Measurements from ENCODE around the gene UNC80. TPM values are rescaled to one million over a fixed set of nuclear protein-coding genes. Genes with fewer than 3 reads are reported as not detected.

The UNC80 gene
- polyA plus RNA-seq, 1 of the 3 experiments (the other 2 are of a cell fraction) = 0.59 TPM

GRCh38 chr2:209762563-209762962 lies 9.1 kb upstream of the UNC80 start:
- H3K27ac ChIP-seq (ENCODE audit: low read depth in 2 of 2, low read length in 1 of 2) = no peak overlapping the region
- no peak for DNase-seq
- no peak overlapping the region for H3K9ac ChIP-seq
- H4K20me1 ChIP-seq (ENCODE audit: insufficient read depth) = no peaks in the 10 kb centered on the region
- no peaks in the 10 kb centered on the region for H3K4me1 ChIP-seq (ENCODE audit: control insufficient read depth in 1 of 2, insufficient read depth in 2 of 2, low read depth in 1 of 2, low read length in 1 of 2)
- no peaks in the 10 kb centered on the region for H3K36me3 ChIP-seq (replicated peaks in 1 of 2; ENCODE audit: control insufficient read depth in 1 of 2, insufficient read depth in 2 of 2, low read length in 1 of 2)
- no peaks in the 10 kb centered on the region for H3K27me3 ChIP-seq (ENCODE audit: insufficient read depth)
- ChIA-PET CTCF (no interaction called here), POLR2A (no interaction called here)
- H2AFZ ChIP-seq (ENCODE audit: low read depth) = no peak overlapping the region
- no peaks in the 10 kb centered on the region for H3K9me2 ChIP-seq
- no peak for TF ChIP-seq JUND (IDR thresholded peaks at IDR 0.05)
- TF ChIP-seq RXRA (IDR thresholded peaks at IDR 0.05; ENCODE audit: borderline replicate concordance, low read depth) = no peak
- no peak for TF ChIP-seq TEAD4 (IDR thresholded peaks at IDR 0.05; ENCODE audit: borderline replicate concordance, insufficient read depth)
- no peak for TF ChIP-seq USF1 (IDR thresholded peaks at IDR 0.05; ENCODE audit: borderline replicate concordance, low read depth)
- H3K79me2 ChIP-seq (ENCODE audit: insufficient read depth) = no peaks in the 10 kb centered on the region
- H3K9me3 ChIP-seq = no peaks in the 10 kb centered on the region
- H3K4me2 ChIP-seq = no peak overlapping the region
- no peaks in the 10 kb centered on the region for H3F3A ChIP-seq (replicated peaks; ENCODE audit: insufficient read depth)
- no peak overlapping the region for H3K4me3 ChIP-seq (ENCODE audit: low read depth in 2 of 2, low read length in 1 of 2)

- Histone ChIP-seq H4K20me1 (ENCODE audit: insufficient read depth) (no peaks in the 10 kb centered on the region), H3K9ac (no peak overlapping the region), H3K4me2 (no peak overlapping the region), H3K27ac (ENCODE audit: low read depth in 2 of 2, low read length in 1 of 2) (no peak overlapping the region), H2AFZ (ENCODE audit: low read depth) (no peak overlapping the region), H3K4me3 (ENCODE audit: low read depth in 2 of 2, low read length in 1 of 2) (no peak overlapping the region), H3K9me3 (no peaks in the 10 kb centered on the region), H3F3A (replicated peaks; ENCODE audit: insufficient read depth) (no peaks in the 10 kb centered on the region), H3K36me3 (replicated peaks in 1 of 2; ENCODE audit: control insufficient read depth in 1 of 2, insufficient read depth in 2 of 2, low read length in 1 of 2) (no peaks in the 10 kb centered on the region), H3K27me3 (ENCODE audit: insufficient read depth) (no peaks in the 10 kb centered on the region), H3K79me2 (ENCODE audit: insufficient read depth) (no peaks in the 10 kb centered on the region), H3K9me2 (no peaks in the 10 kb centered on the region), H3K4me1 (ENCODE audit: control insufficient read depth in 1 of 2, insufficient read depth in 2 of 2, low read depth in 1 of 2, low read length in 1 of 2) (no peaks in the 10 kb centered on the region)
- CTCF ChIA-PET = no interaction called here
- POLR2A ChIA-PET = no interaction called here
- no peak for DNase-seq
- TF ChIP-seq MEF2A (IDR thresholded peaks at IDR 0.05; ENCODE audit: borderline replicate concordance, low read depth) (no peak), GABPA (IDR thresholded peaks at IDR 0.05; ENCODE audit: low read depth) (no peak), IRF3 (IDR thresholded peaks at IDR 0.05; ENCODE audit: low read depth, low read length) (no peak), NFIC (IDR thresholded peaks at IDR 0.05; ENCODE audit: borderline replicate concordance) (no peak), GATA2 (CRISPR knock-in tag; IDR thresholded peaks at IDR 0.05) (no peak), NRF1 (IDR thresholded peaks at IDR 0.05; ENCODE audit: low read depth, low read length) (no peak), REST (IDR thresholded peaks at IDR 0.05; ENCODE audit: low read depth, low read length) (no peak), FOXM1 (IDR thresholded peaks at IDR 0.05; ENCODE audit: low read depth) (no peak), RXRA (IDR thresholded peaks at IDR 0.05; ENCODE audit: borderline replicate concordance, low read depth) (no peak), RFX5 (IDR thresholded peaks at IDR 0.05; ENCODE audit: low read length) (no peak), YY1 (IDR thresholded peaks at IDR 0.05; ENCODE audit: low read depth) (no peak), JUND (IDR thresholded peaks at IDR 0.05) (no peak), FOSL2 (IDR thresholded peaks at IDR 0.05; ENCODE audit: borderline replicate concordance, low read depth) (no peak), ELF1 (IDR thresholded peaks at IDR 0.05) (no peak)
- 47% methylated on average over 3 of the region's 3 CpGs for WGBS (ENCODE audit: low lambda C conversion rate)
These were observed 8.5 kb upstream of the UNC80 start for GRCh38 chr2:209763106-209763505.
